Measurements from ENCODE around the gene ABI3BP.

The ABI3BP gene

DNA sequence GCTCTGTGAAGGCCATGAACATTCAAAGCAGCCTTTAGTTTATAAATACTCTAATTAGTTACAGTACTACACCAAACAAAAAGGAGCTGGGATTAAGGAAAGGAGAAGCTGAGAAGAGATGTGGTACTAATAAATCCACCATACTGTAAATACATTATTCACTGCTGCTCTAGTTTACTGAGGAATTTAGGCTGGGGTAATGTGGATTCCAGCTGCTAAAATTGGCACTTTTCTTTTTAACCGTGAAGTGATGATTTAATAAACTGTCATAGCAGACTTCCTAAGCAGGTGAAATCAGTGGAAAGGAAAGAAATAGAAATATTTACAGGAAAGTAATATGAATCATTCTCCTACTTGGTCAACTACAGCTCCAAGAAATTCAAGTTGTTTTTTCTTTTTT is 195.2 kb downstream of the ABI3BP start:
- no peak for DNase-seq (ENCODE audit: low read depth)
- H3K4me3 ChIP-seq (ENCODE audit: low read depth, low read length): no peak overlapping the region
- TF ChIP-seq POLR2A (IDR thresholded peaks at IDR 0.05; ENCODE audit: extremely low read depth, insufficient read length): no peak
- TF ChIP-seq, protein P1, sequence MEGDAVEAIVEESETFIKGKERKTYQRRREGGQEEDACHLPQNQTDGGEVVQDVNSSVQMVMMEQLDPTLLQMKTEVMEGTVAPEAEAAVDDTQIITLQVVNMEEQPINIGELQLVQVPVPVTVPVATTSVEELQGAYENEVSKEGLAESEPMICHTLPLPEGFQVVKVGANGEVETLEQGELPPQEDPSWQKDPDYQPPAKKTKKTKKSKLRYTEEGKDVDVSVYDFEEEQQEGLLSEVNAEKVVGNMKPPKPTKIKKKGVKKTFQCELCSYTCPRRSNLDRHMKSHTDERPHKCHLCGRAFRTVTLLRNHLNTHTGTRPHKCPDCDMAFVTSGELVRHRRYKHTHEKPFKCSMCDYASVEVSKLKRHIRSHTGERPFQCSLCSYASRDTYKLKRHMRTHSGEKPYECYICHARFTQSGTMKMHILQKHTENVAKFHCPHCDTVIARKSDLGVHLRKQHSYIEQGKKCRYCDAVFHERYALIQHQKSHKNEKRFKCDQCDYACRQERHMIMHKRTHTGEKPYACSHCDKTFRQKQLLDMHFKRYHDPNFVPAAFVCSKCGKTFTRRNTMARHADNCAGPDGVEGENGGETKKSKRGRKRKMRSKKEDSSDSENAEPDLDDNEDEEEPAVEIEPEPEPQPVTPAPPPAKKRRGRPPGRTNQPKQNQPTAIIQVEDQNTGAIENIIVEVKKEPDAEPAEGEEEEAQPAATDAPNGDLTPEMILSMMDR (IDR thresholded peaks at IDR 0.05; ENCODE audit: low read depth, low read length): no peak
- TF ChIP-seq, protein P2, sequence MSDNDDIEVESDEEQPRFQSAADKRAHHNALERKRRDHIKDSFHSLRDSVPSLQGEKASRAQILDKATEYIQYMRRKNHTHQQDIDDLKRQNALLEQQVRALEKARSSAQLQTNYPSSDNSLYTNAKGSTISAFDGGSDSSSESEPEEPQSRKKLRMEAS (IDR thresholded peaks at IDR 0.05; ENCODE audit: low read depth, low read length): no peak

DNA sequence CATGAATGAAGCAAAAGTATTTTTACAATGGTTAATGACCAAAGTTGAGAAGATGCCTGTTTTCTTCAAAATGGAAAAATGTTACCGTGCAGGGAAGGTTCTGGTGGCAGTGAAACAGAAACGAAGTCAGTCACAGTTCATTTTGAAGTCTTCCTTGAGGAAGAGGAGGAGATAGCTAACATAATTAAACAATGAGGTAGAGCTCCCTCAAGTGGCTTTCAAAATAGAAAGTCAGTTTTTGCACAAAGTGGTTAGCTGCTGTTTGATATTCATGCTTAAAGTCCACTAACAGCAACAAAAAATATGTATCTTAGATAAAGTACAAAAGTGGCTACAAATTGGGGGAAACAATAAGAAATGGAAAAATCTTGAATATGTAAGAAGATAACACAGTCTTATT is 196.7 kb downstream of the ABI3BP start:
- H3K4me3 ChIP-seq (ENCODE audit: low read depth, low read length): no peak overlapping the region
- TF ChIP-seq, protein P2 (IDR thresholded peaks at IDR 0.05; ENCODE audit: low read depth, low read length): no peak
- no peak for TF ChIP-seq POLR2A (IDR thresholded peaks at IDR 0.05; ENCODE audit: extremely low read depth, insufficient read length)
- TF ChIP-seq, protein P1 (IDR thresholded peaks at IDR 0.05; ENCODE audit: low read depth, low read length): no peak
- TF ChIP-seq MYC (IDR thresholded peaks at IDR 0.05; ENCODE audit: low read depth, low read length): no peak
- DNase-seq (ENCODE audit: low read depth): peak; percentile 25

DNA sequence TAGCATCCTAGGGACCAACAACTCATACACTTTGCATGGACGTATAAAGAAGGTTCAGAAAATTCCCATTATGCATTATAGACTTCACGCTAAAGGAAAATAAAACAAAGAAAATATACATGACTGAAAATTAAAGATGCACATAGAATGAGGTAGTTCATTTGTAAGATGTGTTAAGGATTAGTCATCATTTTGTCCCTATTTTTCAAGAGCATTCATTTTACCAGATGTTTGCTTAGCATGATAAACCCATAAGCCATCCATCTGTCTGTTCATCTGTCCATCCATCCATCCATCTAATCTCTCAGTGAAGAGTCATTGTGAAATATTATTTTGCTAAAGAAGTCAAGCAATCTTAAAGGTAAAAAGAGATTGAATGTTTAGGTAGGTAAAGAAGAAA is 203.6 kb downstream of the ABI3BP start:
- no peak overlapping the region for H3K4me3 ChIP-seq (ENCODE audit: low read depth, low read length)
- TF ChIP-seq, protein P2 (IDR thresholded peaks at IDR 0.05; ENCODE audit: low read depth, low read length): no peak
- no peak for TF ChIP-seq POLR2A (IDR thresholded peaks at IDR 0.05; ENCODE audit: extremely low read depth, insufficient read length)
- no peak for DNase-seq (ENCODE audit: low read depth)

DNA sequence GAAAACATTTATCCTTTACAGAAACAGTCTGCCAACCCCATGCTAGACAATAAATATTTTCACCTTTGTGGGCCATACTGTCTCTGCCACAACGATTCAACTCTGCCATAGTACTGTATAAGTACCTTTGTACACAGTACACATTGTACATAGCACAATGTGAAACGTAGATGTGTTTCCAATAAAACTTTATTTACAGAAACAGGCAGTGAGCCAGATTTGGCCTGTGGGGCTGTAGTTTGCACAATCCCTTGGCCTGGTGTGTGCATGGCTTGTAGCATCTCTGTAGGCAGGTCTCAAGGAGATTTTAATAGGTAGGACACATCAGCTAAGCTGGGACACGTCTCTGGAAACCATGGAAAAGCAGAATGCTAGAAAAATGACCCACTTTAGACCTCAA is 209.6 kb downstream of the ABI3BP start:
- no peak for DNase-seq (ENCODE audit: low read depth)
- TF ChIP-seq, protein P1 (IDR thresholded peaks at IDR 0.05; ENCODE audit: low read depth, low read length): no peak
- TF ChIP-seq MYC (IDR thresholded peaks at IDR 0.05; ENCODE audit: low read depth, low read length): no peak
- TF ChIP-seq POLR2A (IDR thresholded peaks at IDR 0.05; ENCODE audit: extremely low read depth, insufficient read length): no peak
- TF ChIP-seq, protein P2 (IDR thresholded peaks at IDR 0.05; ENCODE audit: low read depth, low read length): no peak
- H3K4me3 ChIP-seq (ENCODE audit: low read depth, low read length): no peak overlapping the region

DNA sequence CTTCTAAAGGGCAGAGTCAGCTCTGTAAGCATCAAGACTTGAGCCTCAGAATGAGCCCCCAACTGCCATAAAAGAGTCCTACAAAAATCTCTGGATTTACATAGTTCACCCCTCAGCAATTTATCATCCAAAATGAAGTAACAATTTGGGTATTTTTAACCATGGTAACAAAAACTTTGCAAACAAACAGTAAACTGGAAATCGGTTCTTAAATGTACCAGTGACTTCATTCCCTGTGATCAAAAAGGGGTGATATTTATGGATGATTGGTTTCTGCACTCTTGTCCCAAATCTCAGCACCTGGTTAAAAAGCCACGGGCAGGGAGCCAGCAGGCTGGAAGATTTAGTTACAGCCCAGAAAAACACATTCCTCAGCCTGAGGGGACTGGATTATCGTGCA is 210.3 kb downstream of the ABI3BP start:
- DNase-seq (ENCODE audit: low read depth): no peak
- no peak for TF ChIP-seq MYC (IDR thresholded peaks at IDR 0.05; ENCODE audit: low read depth, low read length)
- TF ChIP-seq, protein P1 (IDR thresholded peaks at IDR 0.05; ENCODE audit: low read depth, low read length): no peak
- TF ChIP-seq POLR2A (IDR thresholded peaks at IDR 0.05; ENCODE audit: extremely low read depth, insufficient read length): no peak
- TF ChIP-seq, protein P2 (IDR thresholded peaks at IDR 0.05; ENCODE audit: low read depth, low read length): no peak
- H3K4me3 ChIP-seq (ENCODE audit: low read depth, low read length): no peak overlapping the region

DNA sequence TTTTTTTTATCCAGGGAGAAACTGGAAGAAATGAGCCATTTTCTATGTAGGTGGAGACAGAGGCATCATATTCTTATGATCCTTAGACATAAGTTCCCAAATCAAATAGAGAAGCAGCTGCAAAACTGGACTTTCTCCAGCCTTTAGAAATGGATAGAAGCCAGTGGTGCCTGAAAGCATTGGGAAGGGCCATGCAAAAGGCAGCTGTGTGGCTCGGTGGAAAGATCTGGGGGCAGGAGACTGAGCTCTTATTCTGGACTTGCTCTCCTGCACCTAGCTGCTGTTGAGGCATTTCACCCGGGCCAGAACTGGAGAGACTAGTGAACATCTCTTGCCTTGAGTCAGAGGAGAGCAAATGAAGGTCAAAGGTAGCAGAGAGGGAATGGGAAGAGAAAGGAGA is 210.9 kb downstream of the ABI3BP start:
- TF ChIP-seq, protein P1 (IDR thresholded peaks at IDR 0.05; ENCODE audit: low read depth, low read length): no peak
- DNase-seq (ENCODE audit: low read depth): no peak
- no peak overlapping the region for H3K4me3 ChIP-seq (ENCODE audit: low read depth, low read length)

Data from NB4 (cell line).